ENCODE data around the gene PRKCG.
A peak's percentile ranks its signal among the peaks of the same experiment; 100 is the strongest.
"Not testable (repeated sequence)": the region's sequence is repeated elsewhere in the genome, so short reads cannot be mapped to it uniquely, and the experiment has no call there.

PRKCG gene

DNA sequence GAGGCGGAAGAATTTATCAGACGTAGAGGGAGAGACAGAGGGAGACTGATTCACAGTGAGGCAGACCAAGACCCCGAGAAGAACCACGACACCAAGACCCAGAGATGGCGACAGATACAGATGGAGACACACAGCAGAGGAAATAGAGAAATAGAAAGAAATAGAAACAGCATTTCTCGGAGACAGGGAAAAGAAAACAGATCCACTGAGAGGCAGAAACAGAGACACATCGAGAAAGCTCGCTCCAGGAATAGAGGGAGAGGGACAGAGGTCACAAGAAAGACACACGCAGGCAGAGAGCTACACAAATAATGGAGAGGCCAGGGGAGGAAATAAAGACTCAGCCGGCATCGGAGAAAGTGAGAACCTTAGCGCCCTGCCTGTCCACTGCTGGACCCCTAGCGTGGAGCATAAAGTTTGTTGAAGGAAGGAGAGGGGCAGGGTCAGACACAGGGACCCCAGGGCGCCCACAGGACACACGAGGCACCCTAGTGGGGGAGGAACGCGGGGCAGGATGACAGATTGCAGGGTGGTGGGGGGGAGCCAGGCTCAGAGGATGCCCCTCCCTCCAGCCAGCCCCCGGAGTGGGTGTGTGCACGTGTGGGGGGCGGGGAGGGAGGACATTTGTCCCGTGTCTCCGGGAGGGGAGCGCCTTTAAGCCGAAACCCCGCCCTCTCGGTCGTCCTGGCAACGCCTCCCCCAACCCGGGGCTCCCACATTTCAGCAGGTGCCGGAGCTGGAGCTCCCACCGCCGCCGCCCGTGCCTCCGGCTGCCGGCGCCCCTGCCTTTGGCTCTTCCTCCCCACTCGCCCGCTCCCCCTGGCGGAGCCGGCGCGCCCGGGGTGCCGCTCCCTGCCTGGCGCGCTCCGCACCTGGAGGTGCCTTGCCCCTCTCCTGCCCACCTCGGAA lies at the start of gene PRKCG:
Gene PRKCG, plus strand, starts transcription at position 716 of the 909 bp plus-strand sequence. CDS start 298 bp downstream, outside the sequence.
- TF ChIP-seq, protein P1, sequence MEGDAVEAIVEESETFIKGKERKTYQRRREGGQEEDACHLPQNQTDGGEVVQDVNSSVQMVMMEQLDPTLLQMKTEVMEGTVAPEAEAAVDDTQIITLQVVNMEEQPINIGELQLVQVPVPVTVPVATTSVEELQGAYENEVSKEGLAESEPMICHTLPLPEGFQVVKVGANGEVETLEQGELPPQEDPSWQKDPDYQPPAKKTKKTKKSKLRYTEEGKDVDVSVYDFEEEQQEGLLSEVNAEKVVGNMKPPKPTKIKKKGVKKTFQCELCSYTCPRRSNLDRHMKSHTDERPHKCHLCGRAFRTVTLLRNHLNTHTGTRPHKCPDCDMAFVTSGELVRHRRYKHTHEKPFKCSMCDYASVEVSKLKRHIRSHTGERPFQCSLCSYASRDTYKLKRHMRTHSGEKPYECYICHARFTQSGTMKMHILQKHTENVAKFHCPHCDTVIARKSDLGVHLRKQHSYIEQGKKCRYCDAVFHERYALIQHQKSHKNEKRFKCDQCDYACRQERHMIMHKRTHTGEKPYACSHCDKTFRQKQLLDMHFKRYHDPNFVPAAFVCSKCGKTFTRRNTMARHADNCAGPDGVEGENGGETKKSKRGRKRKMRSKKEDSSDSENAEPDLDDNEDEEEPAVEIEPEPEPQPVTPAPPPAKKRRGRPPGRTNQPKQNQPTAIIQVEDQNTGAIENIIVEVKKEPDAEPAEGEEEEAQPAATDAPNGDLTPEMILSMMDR (IDR thresholded peaks at IDR 0.05; ENCODE audit: insufficient read depth, missing control alignments) = peak; percentile 33
- FAIRE-seq = no peak
- peak; percentile 48 for DNase-seq (ENCODE audit: insufficient read length, low spot score)

DNA sequence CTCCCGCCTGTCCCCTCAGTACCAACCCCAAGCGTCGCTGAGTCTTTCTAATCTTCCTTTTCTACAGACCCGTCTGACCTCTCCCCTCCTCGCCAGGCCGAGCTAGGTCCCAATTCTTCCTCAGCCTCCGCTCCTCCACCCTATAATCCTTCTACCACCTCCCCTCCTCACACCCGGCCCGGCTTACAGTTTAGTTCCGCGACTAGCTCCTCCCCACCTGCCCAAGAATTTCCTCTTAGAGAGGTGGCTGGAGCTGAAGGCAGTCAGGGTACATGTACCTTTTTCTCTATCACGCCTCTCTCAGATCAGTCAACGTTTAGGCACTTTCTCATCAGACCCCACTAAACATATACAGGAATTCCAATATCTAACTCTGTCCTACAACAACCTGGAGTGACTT lies 49.1 kb upstream of the PRKCG start:
- not testable (repeated sequence) for FAIRE-seq

DNA sequence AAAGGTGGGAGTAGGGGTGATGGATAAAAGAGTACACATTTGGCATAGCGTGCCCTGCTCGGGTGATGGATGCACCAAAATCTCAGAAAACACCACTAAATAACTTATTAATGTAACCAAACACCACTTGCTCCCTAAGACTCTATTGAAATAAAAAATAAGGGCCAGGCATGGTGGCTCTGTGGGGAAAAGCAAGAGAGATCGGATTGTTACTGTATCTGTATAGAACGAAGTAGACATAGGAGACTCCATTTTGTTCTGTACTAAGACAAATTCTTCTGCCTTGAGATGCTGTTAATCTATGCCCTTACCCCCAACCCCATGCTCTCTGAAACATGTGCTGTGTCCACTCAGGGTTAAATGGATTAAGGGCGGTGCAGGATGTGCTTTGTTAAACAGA lies 43.6 kb upstream of the PRKCG start:
- not testable (repeated sequence) for DNase-seq (ENCODE audit: insufficient read length, low spot score); FAIRE-seq

More for the DNA sequence above, 49.1 kb upstream of the PRKCG start:
- not testable (repeated sequence) for DNase-seq (ENCODE audit: insufficient read length, low spot score)

DNA sequence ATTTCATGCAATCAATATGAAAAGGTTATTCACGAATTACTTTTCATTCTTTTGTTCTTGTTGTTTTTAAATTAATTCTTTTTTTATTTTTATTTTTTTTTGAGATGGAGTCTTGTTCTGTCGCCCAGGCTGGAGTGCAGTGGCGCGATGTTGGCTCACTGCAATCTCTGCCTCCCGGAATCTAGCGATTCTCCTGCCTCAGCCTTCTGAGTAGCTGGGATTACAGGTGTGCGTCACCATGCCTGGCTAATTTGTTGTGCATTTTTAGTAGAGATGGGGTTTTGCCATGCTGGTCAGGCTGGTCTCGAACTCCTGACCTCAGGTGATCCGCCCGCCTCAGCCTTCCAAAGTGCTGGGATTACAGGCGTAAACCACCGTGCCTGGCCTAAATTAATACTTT lies 41.8 kb upstream of the PRKCG start:
- not testable (repeated sequence) for FAIRE-seq

DNA sequence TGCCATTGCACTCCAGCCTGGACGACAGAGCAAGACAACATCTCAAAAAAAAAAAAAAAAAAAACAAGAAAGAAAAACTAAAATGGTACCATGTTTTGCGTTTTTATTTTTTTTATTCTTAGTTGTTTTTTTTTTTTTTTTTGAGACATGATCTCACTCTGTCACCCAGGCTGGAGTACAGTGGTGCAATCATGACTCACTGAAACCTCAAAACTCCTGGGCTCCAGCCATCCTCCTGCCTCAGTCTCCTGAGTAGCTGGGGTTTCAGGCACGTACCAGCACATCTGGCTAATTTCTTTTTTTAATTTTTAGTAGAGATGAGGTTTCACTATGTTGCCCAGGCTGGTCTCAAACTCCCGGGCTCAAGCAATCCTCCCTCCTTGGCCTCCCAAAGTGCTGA lies 41.1 kb upstream of the PRKCG start:
- DNase-seq (ENCODE audit: insufficient read length, low spot score); FAIRE-seq: not testable (repeated sequence)

More for the DNA sequence above, 41.8 kb upstream of the PRKCG start:
- not testable (repeated sequence) for DNase-seq (ENCODE audit: insufficient read length, low spot score)

DNA sequence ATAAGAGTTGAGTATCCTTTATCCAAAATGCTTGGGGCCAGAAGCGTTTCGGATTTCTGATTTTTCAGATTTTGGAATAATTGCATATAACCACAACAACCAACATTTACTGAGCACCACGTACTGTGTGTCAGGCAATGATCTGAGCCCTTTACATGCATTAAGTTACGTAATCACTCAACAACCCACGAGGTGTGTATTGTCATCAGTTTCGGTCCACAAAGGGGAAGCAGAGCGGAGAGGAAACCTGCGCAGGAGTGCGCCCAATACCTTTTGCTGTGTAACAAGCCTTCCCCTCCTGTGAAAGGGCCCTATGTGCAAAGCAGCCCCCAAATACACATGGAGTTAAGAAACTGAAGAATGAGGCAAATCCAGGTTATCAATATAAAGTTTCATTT lies 37.1 kb upstream of the PRKCG start:
- DNase-seq (ENCODE audit: insufficient read length, low spot score) = no peak
- FAIRE-seq = no peak
- TF ChIP-seq, protein P1 (IDR thresholded peaks at IDR 0.05; ENCODE audit: insufficient read depth, missing control alignments) = no peak

DNA sequence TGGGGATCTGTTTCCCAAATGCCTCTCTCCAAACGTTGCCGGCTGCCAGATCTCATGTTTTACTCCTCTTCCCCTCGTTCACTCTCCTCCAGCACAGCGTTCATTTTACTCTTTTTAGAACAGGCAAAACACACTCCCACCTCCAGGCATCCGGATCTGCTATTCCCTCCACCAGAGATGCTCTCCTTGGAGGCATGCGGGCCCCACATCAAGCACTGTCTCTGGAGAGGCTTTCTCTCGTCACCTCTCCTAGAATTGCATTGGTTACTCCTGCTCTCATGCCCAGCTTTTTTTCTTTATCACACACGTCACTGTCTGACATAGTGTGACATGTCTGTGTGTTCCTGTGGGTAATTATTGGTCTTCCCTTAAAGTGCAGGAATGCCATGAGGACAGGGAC lies 34.4 kb upstream of the PRKCG start:
- no peak for DNase-seq (ENCODE audit: insufficient read length, low spot score)
- TF ChIP-seq, protein P1 (IDR thresholded peaks at IDR 0.05; ENCODE audit: insufficient read depth, missing control alignments) = no peak
- FAIRE-seq = no peak

DNA sequence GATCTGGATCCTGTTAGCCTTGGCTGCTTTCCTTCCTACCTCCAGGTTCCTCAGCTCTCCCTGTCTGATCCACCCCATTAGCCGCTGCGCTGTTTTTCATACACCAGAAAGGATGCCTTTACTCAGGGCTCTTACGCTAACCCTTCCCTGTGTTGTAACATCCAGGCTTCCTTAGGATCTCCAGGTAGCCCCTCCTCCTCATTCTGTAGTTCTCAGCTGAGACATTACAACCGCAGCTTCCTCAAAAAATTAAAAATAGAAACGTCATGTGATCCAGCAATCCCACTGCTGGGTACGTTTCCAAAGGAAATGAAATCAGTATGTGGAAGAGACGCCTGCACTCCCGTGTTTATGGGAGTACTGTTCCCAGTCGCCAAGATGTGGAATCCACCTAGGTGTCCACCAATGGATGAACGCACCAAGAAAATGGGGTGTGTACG lies 32.7 kb upstream of the PRKCG start:
- TF ChIP-seq, protein P1 (IDR thresholded peaks at IDR 0.05; ENCODE audit: insufficient read depth, missing control alignments) = no peak
- DNase-seq (ENCODE audit: insufficient read length, low spot score) = no peak
- no peak for FAIRE-seq

DNA sequence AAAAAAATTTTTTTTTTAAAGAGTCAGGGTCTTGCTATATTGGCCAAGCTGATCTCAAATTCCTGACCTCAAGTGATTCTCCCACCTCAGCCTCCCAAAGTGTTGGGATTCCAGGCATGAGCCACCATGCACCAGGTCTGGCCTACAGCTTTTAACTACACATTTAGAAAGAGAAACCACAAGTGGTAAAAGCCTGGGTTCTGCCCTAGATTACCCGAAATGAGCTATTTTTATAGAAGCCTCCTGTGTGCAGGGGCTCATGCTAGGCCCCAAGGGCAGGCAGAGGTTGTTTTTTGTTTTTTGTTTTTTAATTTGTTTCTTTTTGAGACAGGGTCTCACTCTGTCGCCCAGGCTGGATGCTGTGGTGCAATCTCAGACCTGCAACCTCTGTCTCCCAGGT lies 28.3 kb upstream of the PRKCG start:
- no peak for DNase-seq (ENCODE audit: insufficient read length, low spot score)
- TF ChIP-seq, protein P1 (IDR thresholded peaks at IDR 0.05; ENCODE audit: insufficient read depth, missing control alignments) = no peak
- no peak for FAIRE-seq

All from D721Med (cell line).